H1 (cell line): Measurements from ENCODE around the gene PIGL. TPM values are rescaled to one million over a fixed set of nuclear protein-coding genes. Genes with fewer than 3 reads are reported as not detected.
A peak's percentile ranks its signal among the peaks of the same experiment; 100 is the strongest.

Source experiments
- CTCF ChIA-PET: fragments of 300-600 bp; sonication (Branson Sonifier 250); formaldehyde crosslinking; loops from one replicate; lab custom pipeline; 2021; ENCODE audit not compliant: partially characterized antibody; lab: Charles Lee
- POLR2A ChIA-PET: fragments of 300-600 bp; sonication (Branson Sonifier 250); formaldehyde crosslinking; loops from one replicate; lab custom pipeline; 2021; ENCODE audit warnings: inconsistent platforms; ENCODE audit not compliant: partially characterized antibody; lab: Charles Lee
- DNase-seq, 2 experiments: peaks; one replicate each; pipeline versions ENCODE4 v3.0.0 to v3.0.0-alpha.2; 2010 to 2022; ENCODE audit warnings: low spot score in 2 of 2, low read depth in 1 of 2, mixed read lengths in 1 of 2
- FAIRE-seq: peaks from 2 replicates; lab custom pipeline; 2011; peaks lifted over from hg19 to GRCh38; lab: Jason Lieb, UNC
- H2AFZ ChIP-seq: 2 replicates; pipeline ENCODE4 v1.8.1; 2012; ENCODE audit warnings: low read length, inconsistent platforms
- H2AK5ac ChIP-seq: 2 replicates; pipeline ENCODE4 v1.6.1; 2013; ENCODE audit warnings: low read depth, low read length
- H2BK120ac ChIP-seq: replicated peaks from 2 replicates; pipeline ENCODE3; 2013; ENCODE audit warnings: low read depth, low read length, inconsistent platforms
- H2BK12ac ChIP-seq: 2 replicates; pipeline ENCODE4 v1.6.1; 2013; ENCODE audit warnings: low read depth, low read length
- H2BK15ac ChIP-seq: 2 replicates; pipeline ENCODE4 v1.6.1; 2013; ENCODE audit warnings: low read length
- H2BK20ac ChIP-seq: 2 replicates; pipeline ENCODE4 v1.6.1; 2013; ENCODE audit warnings: low read length
- H2BK5ac ChIP-seq: 2 replicates; pipeline ENCODE4 v1.6.1; 2013; ENCODE audit warnings: low read depth, low read length
- H3K14ac ChIP-seq: 2 replicates; pipeline ENCODE4 v1.6.1; 2013; ENCODE audit warnings: inconsistent platforms; ENCODE audit not compliant: insufficient read length
- H3K18ac ChIP-seq: 2 replicates; pipeline ENCODE4 v1.6.1; 2013; ENCODE audit warnings: low read length; ENCODE audit errors: extremely low read depth
- H3K23ac ChIP-seq: 2 replicates; pipeline ENCODE4 v1.6.1; 2013; ENCODE audit warnings: inconsistent platforms; ENCODE audit not compliant: insufficient read length
- H3K23me2 ChIP-seq: 2 replicates; pipeline ENCODE4 v1.6.1; 2013; ENCODE audit warnings: low read depth, low read length
- H3K27ac ChIP-seq: 2 replicates; pipeline ENCODE4 v1.6.1; 2011; ENCODE audit warnings: low read depth, low read length, inconsistent platforms
- H3K27me3 ChIP-seq, 4 experiments: replicated peaks in 1 of 4; 1 replicate in 1 of 4; 2 replicates in 3 of 4; pipeline versions ENCODE4 v1.6.1 to v1.8.1; 2011 to 2013; ENCODE audit warnings: low read length in 3 of 4, mild to moderate bottlenecking in 3 of 4, inconsistent platforms in 2 of 4, mixed read lengths in 2 of 4, moderate library complexity in 1 of 4; ENCODE audit not compliant: control insufficient read depth in 3 of 4, insufficient read depth in 3 of 4; ENCODE audit errors: extremely low read depth in 1 of 4
- H3K36me3 ChIP-seq, 4 experiments: 2 replicates each; pipeline versions ENCODE4 v1.6.1 to v1.8.1; 2011 to 2013; ENCODE audit warnings: mild to moderate bottlenecking in 4 of 4, low read length in 3 of 4, moderate library complexity in 2 of 4, control low read depth in 1 of 4, inconsistent platforms in 1 of 4; ENCODE audit not compliant: insufficient read depth in 4 of 4, control insufficient read depth in 2 of 4
- H3K4ac ChIP-seq: replicated peaks from 2 replicates; pipeline ENCODE3; 2013; ENCODE audit warnings: low read length, low read depth, mixed read lengths, inconsistent platforms; ENCODE audit not compliant: insufficient read length
- H3K4me1 ChIP-seq, 4 experiments: replicated peaks in 1 of 4; 1 replicate in 1 of 4; 2 replicates in 3 of 4; pipeline versions ENCODE4 v1.6.1 to v1.8.1; 2011 to 2013; ENCODE audit warnings: low read length in 3 of 4, inconsistent platforms in 2 of 4, mixed read lengths in 1 of 4; ENCODE audit not compliant: insufficient read depth in 4 of 4, control insufficient read depth in 3 of 4
- H3K4me2 ChIP-seq, 2 experiments: 2 replicates each; pipeline versions ENCODE4 v1.6.1 to v1.8.1; 2011 to 2013; ENCODE audit warnings: low read depth in 2 of 2, low read length in 2 of 2, control low read depth in 1 of 2, inconsistent platforms in 1 of 2, mild to moderate bottlenecking in 1 of 2; ENCODE audit not compliant: insufficient read depth in 1 of 2
- H3K4me3 ChIP-seq, 4 experiments: fragments of 200-600, 300-600 bp in 1 of 4; sonication (generic), shearing (Covaris generic), sonication (Bioruptor Twin) in 1 of 4; 2 replicates each; pipeline versions ENCODE4 v1.5.1 to v1.8.1; 2011 to 2016; ENCODE audit warnings: low read length in 4 of 4, low read depth in 3 of 4, control low read depth in 2 of 4, inconsistent platforms in 2 of 4, mild to moderate bottlenecking in 2 of 4, mixed read lengths in 1 of 4, moderate library complexity in 1 of 4; ENCODE audit not compliant: insufficient read depth in 2 of 4; ENCODE audit errors: extremely low read depth in 1 of 4
- H3K56ac ChIP-seq: replicated peaks from 2 replicates; pipeline ENCODE3; 2013; ENCODE audit warnings: low read depth, mild to moderate bottlenecking, mixed read lengths, low read length, inconsistent platforms; ENCODE audit not compliant: insufficient read length
- H3K79me1 ChIP-seq: 2 replicates; pipeline ENCODE4 v1.6.1; 2013; ENCODE audit warnings: low read depth, low read length, control low read depth
- H3K79me2 ChIP-seq, 2 experiments: 2 replicates each; pipeline versions ENCODE4 v1.6.1 to v1.8.1; 2012 to 2013; ENCODE audit warnings: low read length in 2 of 2, mild to moderate bottlenecking in 2 of 2, inconsistent platforms in 1 of 2; ENCODE audit not compliant: insufficient read depth in 2 of 2, control insufficient read depth in 1 of 2
- H3K9ac ChIP-seq, 4 experiments: replicated peaks in 1 of 4; 1 replicate in 1 of 4; 2 replicates in 3 of 4; pipeline versions ENCODE4 v1.6.1 to v1.8.1; 2011 to 2013; ENCODE audit warnings: low read depth in 3 of 4, low read length in 3 of 4, control low read depth in 2 of 4, mild to moderate bottlenecking in 2 of 4, moderate library complexity in 2 of 4, inconsistent platforms in 1 of 4; ENCODE audit errors: extremely low read depth in 1 of 4
- H3K9me3 ChIP-seq, 2 experiments: 2 replicates each; pipeline versions ENCODE4 v1.6.1 to v1.8.1; 2012 to 2013; ENCODE audit warnings: mild to moderate bottlenecking in 2 of 2, moderate library complexity in 2 of 2, control low read depth in 1 of 2, inconsistent platforms in 1 of 2, low read depth in 1 of 2, low read length in 1 of 2, mixed read lengths in 1 of 2; ENCODE audit not compliant: insufficient read depth in 2 of 2
- H4K20me1 ChIP-seq, 2 experiments: replicated peaks in 1 of 2; 2 replicates each; pipeline versions ENCODE3 to v1.8.1; 2011 to 2013; ENCODE audit warnings: inconsistent platforms in 2 of 2, low read length in 2 of 2, mild to moderate bottlenecking in 1 of 2; ENCODE audit not compliant: insufficient read depth in 2 of 2, control insufficient read depth in 1 of 2
- H4K5ac ChIP-seq: 2 replicates; pipeline ENCODE4 v1.6.1; 2013; ENCODE audit warnings: low read length, low read depth, mixed read lengths, inconsistent platforms; ENCODE audit not compliant: insufficient read length
- H4K8ac ChIP-seq: 2 replicates; pipeline ENCODE4 v1.8.0; 2013; ENCODE audit warnings: mild to moderate bottlenecking, moderate library complexity, low read length, inconsistent platforms; ENCODE audit not compliant: insufficient read depth; ENCODE audit errors: extremely low read depth
- H4K91ac ChIP-seq: replicated peaks from 2 replicates; pipeline ENCODE3; 2013; ENCODE audit warnings: low read length, mixed read lengths, inconsistent platforms; ENCODE audit not compliant: insufficient read length
- CREB1 ChIP-seq: IDR thresholded peaks from 2 replicates; pipeline ENCODE4 v1.6.1; 2012; ENCODE audit warnings: inconsistent platforms
- EZH2 ChIP-seq: fragments of 200-600 bp; sonication (generic); IDR thresholded peaks from 2 replicates; pipeline ENCODE4 v1.7.1; 2012; ENCODE audit warnings: low read depth, mild to moderate bottlenecking, moderate library complexity, low read length, inconsistent platforms; ENCODE audit not compliant: severe bottlenecking
- HDAC6 ChIP-seq: IDR thresholded peaks from one replicate; pipeline ENCODE4 v1.7.1; 2012; ENCODE audit warnings: low read depth, mild to moderate bottlenecking, inconsistent platforms, low read length, moderate library complexity
- KDM1A ChIP-seq: fragments of 200-600, 300-600 bp; sonication (generic); IDR thresholded peaks from 2 replicates; pipeline ENCODE4 v1.7.1; 2016; ENCODE audit warnings: mild to moderate bottlenecking, low read length, borderline replicate concordance
- RAD21 ChIP-seq, 2 experiments: IDR thresholded peaks in 1 of 2; conservative IDR thresholded peaks in 1 of 2; 2 replicates each; pipeline ENCODE4 v1.6.1; 2011; ENCODE audit warnings: low read depth in 2 of 2, low read length in 2 of 2, improper control_type of control experiment in 1 of 2, inconsistent platforms in 1 of 2, mild to moderate bottlenecking in 1 of 2, moderate library complexity in 1 of 2
- SIRT6 ChIP-seq: IDR thresholded peaks from one replicate; pipeline ENCODE4 v1.7.1; 2012; ENCODE audit warnings: low read length, inconsistent platforms
- SP1 ChIP-seq: IDR thresholded peaks from 2 replicates; pipeline ENCODE4 v1.6.1; 2011; ENCODE audit warnings: low read depth, low read length
- TAF1 ChIP-seq: IDR thresholded peaks from 2 replicates; pipeline ENCODE4 v1.6.1; 2011; ENCODE audit warnings: mild to moderate bottlenecking, low read depth, low read length
- TBP ChIP-seq: IDR thresholded peaks from 2 replicates; pipeline ENCODE4 v1.6.1; 2011; ENCODE audit warnings: low read depth, low read length, improper control_type of control experiment
- YY1 ChIP-seq: IDR thresholded peaks from 2 replicates; pipeline ENCODE4 v1.6.1; 2011; ENCODE audit warnings: low read depth, mild to moderate bottlenecking, low read length
- WGBS, 2 experiments: shearing (Covaris generic) in 1 of 2; methylation state at CpG; one replicate each; pipeline versions ENCODE4 v1.1.6 to v1.1.7; 2013 to 2015; ENCODE audit warnings: low lambda C conversion rate in 2 of 2, mixed read lengths in 2 of 2, inconsistent platforms in 1 of 2, low coverage in 1 of 2, missing lambda C conversion rate in 1 of 2; ENCODE audit not compliant: insufficient replicate concordance in 2 of 2, insufficient coverage in 1 of 2, insufficient read length in 1 of 2; ENCODE audit errors: extremely low coverage in 1 of 2, missing lambda C conversion rate in 1 of 2; 5-methylcytosine and 5-hydroxymethylcytosine counted together
- polyA plus RNA-seq, 7 experiments: library from polyadenylated mRNA; depleted of rRNA in 3 of 7; stranded (reverse) in 5 of 7; unstranded in 2 of 7; fragments of >200 nt in 5 of 7; fragments of 200-250 nt in 2 of 7; gene quantifications; 1 replicate in 5 of 7; 2 replicates in 1 of 7; 4 replicates in 1 of 7; pipeline versions ENCODE4 v1.2.1 to v1.2.3, GENCODE V29; 2011 to 2013; ENCODE audit warnings: missing spikeins in 2 of 7, mixed read lengths in 2 of 7
- total RNA-seq: library from RNA; stranded (reverse); fragmentation: NEBNext Ultra II Directional; extraction: Animal tissue kit (Norgen Biotek cat#: 25700); gene quantifications from 2 replicates; pipeline ENCODE4 v1.2.1, GENCODE V29; 2021
- TF ChIP-seq, protein P1 (sequence below): IDR thresholded peaks from 2 replicates; pipeline ENCODE4 v1.6.1; 2012; ENCODE audit warnings: inconsistent platforms
- TF ChIP-seq, protein P2 (sequence below): IDR thresholded peaks from 2 replicates; pipeline ENCODE4 v1.6.1; 2011; ENCODE audit warnings: low read depth, mild to moderate bottlenecking, low read length; ENCODE audit not compliant: insufficient read depth

PIGL gene
- total and polyA plus RNA-seq, 2 of the 8 experiments (the other 6 are each of a cell fraction or from before 2014, with no cell fraction given): 28.4 to 30.8 TPM

GRCh38 chr17:16285646-16286008, 68.6 kb downstream of the PIGL start:
- ChIA-PET CTCF (interaction anchor here (0.6 to 4.4 kb wide), 21 partner anchors 9 to 159 kb away, joined by 3 to 27 read pairs (median 4); partner anchors contain the start of gene PIGL), POLR2A (interaction anchor here (0.6 to 1.7 kb wide), 8 partner anchors 8 to 95 kb away, joined by 3 to 5 read pairs (median 4); partner anchors contain the start of genes CENPV, PIGL and UBB)
- Histone ChIP-seq H3K23me2 (0 out of 2 replicates have a peak, but pooled peaks cover 2% of the 10 kb centered on the region), H2BK120ac (no peak overlapping the region), H3K4me1 (peaks cover 5 to 9% (median 7%) of the 10 kb centered on the region in 4 experiments), H2AFZ (no peak overlapping the region), H3K36me3 (no peaks in the 10 kb centered on the region), H2BK12ac (no peak overlapping the region), H2BK15ac (no peak overlapping the region), H3K9ac (no peak overlapping the region), H3K79me2 (no peaks in the 10 kb centered on the region), H3K4me3 (peak overlapping the region in 1 of 4 experiments; percentile 40; a peak in 2 of 8 replicates), H3K56ac (no peak overlapping the region), H4K20me1 (peaks cover 0 to 1% of the 10 kb centered on the region in 2 experiments), H3K23ac (no peak overlapping the region), H3K14ac (no peak overlapping the region), H3K27me3 (peaks cover 0 to 4% (median 1%) of the 10 kb centered on the region in 4 experiments; a peak in 2 of 7 replicates), H4K91ac (no peak overlapping the region), H4K8ac (no peak overlapping the region), H2AK5ac (no peak overlapping the region), H3K18ac (no peak overlapping the region), H4K5ac (no peak overlapping the region), H3K9me3 (no peaks in the 10 kb centered on the region), H3K4me2 (peak overlapping the region; percentile 40 to 62; a peak in 3 of 4 replicates), H2BK5ac (no peak overlapping the region), H3K4ac (no peak overlapping the region), H3K79me1 (no peaks in the 10 kb centered on the region), H2BK20ac (no peak overlapping the region), H3K27ac (no peak overlapping the region)
- FAIRE-seq: no peak
- WGBS, 2 experiments: 28% methylated on average over 6 of the region's 6 CpGs; no CpG with 5 or more reads in 1 of the 2 experiments
- DNase-seq: no peak
- no peak for TF ChIP-seq HDAC6
- TF ChIP-seq CREB1: no peak
- TF ChIP-seq RAD21 (IDR thresholded peaks at IDR 0.05 in 1 of 2, conservative IDR thresholded peaks at IDR 0.05 in 1 of 2; ENCODE audit: low read depth in 2 of 2, low read length in 2 of 2): peak in 1 of 2 experiments; percentile 57; a peak in 2 of 4 replicates
- TF ChIP-seq KDM1A: no peak
- TF ChIP-seq YY1: 0 out of 2 replicates have a peak, but pooled peaks have one; percentile 41
- no peak for TF ChIP-seq SIRT6
- no peak for TF ChIP-seq SP1
- TF ChIP-seq, protein P1, sequence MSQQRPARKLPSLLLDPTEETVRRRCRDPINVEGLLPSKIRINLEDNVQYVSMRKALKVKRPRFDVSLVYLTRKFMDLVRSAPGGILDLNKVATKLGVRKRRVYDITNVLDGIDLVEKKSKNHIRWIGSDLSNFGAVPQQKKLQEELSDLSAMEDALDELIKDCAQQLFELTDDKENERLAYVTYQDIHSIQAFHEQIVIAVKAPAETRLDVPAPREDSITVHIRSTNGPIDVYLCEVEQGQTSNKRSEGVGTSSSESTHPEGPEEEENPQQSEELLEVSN: no peak
- TF ChIP-seq TAF1: no peak
- TF ChIP-seq EZH2: no peak
- TF ChIP-seq, protein P2, sequence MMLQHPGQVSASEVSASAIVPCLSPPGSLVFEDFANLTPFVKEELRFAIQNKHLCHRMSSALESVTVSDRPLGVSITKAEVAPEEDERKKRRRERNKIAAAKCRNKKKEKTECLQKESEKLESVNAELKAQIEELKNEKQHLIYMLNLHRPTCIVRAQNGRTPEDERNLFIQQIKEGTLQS: no peak
- no peak for TF ChIP-seq TBP
